GM18507 (cell line): Measurements from ENCODE around the gene RMDN2.

ENCODE experiments used
- DNase-seq: peaks from one replicate; pipeline ENCODE4 v3.0.0; 2011; ENCODE audit warnings: low read depth; ENCODE audit not compliant: insufficient read length; ENCODE audit errors: extremely low spot score
- FAIRE-seq: peaks from 2 replicates; lab custom pipeline; 2011; peaks lifted over from hg19 to GRCh38; lab: Jason Lieb, UNC

The RMDN2 gene

GRCh38 chr2:38029512-38029911 is 104.4 kb downstream of the RMDN2 start:
- FAIRE-seq (no peak), DNase-seq (no peak)

- FAIRE-seq (no peak), DNase-seq (no peak)
Measured at GRCh38 chr2:38030635-38031355, 105.7 kb downstream of the RMDN2 start.

GRCh38 chr2:38032946-38033345 is 107.9 kb downstream of the RMDN2 start:
- DNase-seq = no peak
- no peak for FAIRE-seq

DNA sequence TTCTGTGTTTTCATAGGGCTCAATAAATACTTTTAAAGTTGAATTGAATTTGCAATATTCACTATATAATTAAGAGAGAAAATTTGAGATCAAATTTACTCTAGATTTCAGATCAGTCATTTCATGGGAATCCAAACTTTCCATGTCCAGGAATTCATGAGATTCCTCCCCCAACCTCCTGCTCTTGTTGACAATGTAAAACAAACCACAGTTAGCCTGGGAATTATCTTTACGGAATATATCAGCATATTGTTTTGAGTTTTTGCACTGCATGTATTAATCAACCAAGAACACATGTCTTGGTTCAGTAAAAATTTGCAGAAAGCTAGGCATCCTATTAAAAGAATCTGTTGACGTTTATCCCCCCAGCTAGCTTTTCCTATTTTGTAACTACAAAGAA is 108.6 kb downstream of the RMDN2 start:
- DNase-seq (no peak), FAIRE-seq (no peak)

DNA sequence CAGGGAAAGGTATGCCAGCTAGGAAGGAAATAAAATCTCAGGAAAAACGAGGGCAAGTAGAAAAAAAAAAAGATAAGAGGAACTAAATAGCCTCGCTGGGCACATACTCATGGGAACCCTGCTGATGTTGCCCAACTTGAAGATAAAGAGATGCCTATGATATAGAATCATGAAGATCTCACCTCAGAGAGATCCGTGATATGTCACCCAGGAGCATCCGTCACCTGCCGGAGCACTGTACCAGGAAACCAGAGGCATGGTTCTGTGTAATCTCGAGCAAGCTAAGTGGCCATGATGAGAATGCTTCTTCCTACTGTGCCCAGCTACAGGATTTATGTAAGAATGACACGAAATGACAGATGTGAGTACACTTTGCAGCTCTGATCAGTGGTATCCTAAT is 110.9 kb downstream of the RMDN2 start:
- no peak for DNase-seq
- no peak for FAIRE-seq

DNA sequence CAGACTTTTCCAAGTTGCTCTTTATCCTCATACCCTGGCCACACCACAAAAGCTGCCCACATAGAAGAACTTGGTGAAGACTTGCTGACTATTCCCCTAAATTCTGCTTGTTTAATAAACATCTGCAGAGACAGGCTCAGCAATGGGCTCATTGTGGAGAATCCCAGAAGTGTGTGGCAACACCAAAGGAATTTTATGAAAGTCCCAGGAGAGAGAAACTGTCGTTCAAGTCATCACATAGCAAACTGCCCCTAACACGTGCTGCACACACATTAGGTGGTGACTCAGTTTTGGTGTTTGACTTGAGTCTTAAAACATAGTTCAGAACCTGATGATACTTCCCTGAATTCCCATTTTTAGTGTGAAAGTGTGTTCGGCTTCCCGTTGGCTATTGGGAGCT is 112.2 kb downstream of the RMDN2 start:
- peak; percentile 9 for FAIRE-seq
- no peak for DNase-seq

- DNase-seq = peak; percentile 15
- peak; percentile 92 for FAIRE-seq
Measured at GRCh38 chr2:38037757-38038621, 112.9 kb downstream of the RMDN2 start.

DNA sequence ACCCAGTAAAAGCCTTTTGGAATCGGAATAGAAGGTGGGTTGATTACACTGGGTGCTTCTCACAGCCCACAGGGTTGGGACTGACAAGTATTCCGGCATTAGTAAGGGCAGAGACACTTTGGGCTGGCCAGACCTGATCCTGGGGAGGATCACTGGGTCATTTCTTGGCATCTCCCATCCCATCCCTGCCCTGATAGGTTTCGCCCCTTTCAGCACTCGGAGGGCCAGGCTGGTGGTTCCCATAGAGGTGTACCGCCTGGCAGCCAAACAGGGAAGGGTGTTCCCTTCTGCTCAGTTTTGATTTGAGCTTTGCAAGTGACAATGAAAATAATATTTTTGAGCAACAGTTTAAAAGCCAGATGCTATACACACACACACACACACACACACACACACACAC is 113.6 kb downstream of the RMDN2 start:
- no peak for FAIRE-seq
- DNase-seq = no peak

GRCh38 chr2:38039121-38039910 is 114.2 kb downstream of the RMDN2 start:
- FAIRE-seq = peak; percentile 54
- DNase-seq = no peak

DNA sequence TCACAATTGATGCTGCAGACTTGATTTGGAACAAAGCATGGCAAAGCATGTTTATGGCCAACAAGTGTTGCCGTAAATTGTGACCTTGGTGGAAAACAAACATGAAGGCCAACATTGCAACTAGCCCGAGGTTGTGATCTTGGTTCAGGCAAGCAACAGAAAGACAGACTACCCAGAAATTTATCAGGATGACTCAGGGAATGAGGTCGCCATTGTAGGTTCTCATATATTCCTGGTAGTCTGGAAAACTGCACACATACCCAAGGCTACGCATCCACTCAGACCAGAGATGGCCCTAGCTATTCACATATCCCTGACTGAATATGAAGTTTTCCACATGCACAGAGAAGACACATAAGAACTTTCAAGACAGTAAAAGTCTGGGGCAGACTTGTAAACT is 120.7 kb downstream of the RMDN2 start:
- FAIRE-seq (no peak), DNase-seq (no peak)

- FAIRE-seq = no peak
- no peak for DNase-seq
Measured at GRCh38 chr2:38056216-38056615, 131.1 kb downstream of the RMDN2 start.

- no peak for FAIRE-seq
Measured at GRCh38 chr2:38057651-38058410, 132.7 kb downstream of the RMDN2 start.

DNA sequence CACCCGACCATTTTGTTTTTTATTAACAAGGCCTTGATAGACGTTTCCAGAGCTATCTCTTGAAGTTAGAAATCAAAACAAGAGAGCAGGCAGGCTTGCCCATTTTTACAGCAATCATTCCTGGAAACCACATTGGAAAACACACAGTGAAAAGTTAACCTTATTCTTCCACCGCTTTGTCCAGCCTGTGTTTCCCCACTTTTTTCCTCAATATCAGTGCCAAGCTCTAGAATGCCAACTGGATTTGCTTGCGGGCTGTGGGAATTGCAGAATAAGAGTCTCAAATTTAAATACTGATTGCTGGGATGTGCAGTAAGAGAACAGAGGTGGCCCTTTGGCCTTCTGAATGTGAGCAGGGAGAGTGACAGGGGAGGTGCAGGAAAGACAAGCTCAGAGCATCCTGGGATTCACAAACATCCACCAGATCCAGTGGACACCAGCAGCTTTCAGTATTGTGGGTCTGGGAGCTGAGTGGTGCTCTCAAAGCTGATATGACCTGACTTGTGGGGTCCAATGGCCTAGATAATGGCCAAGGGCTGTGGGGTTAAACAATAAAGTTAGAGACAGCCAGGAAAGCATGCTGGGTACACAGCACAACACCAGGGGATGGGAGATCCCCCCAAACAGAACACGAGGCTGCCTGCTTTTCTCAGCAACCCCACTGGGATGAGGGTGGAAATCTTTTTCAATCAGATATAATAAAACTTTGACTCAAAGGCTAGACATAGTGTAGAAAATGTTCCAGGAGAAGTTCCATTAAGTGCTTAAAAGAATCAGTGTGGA is 135.3 kb downstream of the RMDN2 start:
- FAIRE-seq = no peak
- DNase-seq = no peak

More at GRCh38 chr2:38057651-38058410, 132.7 kb downstream of the RMDN2 start:
- DNase-seq = no peak

- DNase-seq = no peak
- no peak for FAIRE-seq
Measured at GRCh38 chr2:38064801-38065501, 139.9 kb downstream of the RMDN2 start.

- FAIRE-seq (no peak), DNase-seq (no peak)
Measured at GRCh38 chr2:38065502-38066135, 140.5 kb downstream of the RMDN2 start.

DNA sequence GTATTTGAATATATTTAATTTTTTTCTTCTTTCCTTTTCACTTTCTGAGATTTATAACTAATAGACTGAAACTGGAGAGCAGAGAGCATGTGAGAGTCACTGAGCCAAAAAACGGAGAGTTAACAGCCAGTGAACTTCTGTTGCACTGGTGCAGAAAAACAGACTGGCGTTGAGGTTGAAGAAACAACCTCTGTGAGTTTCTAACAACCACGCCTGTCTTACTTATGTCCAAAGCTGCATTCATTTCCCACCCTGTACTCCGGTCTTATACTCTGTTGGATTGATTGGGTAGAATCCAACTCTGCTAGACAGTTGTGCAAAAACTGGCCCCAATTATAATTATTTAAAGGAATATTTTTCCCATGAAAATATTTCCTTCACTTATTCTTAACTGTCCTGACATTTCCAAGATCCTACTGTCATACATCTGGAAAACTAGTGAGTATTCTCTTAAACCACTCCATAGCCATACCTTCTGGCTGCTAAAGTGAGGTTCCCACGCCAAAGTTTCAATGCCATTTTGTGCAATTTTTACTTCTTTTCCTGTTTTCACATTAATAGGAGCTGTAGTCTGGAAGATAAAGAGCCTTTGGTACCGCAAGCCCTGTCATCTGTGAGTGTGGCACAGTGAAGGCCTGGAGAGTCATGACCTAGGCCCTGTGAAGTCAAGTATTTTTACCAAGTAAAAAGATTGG is 141.5 kb downstream of the RMDN2 start:
- no peak for DNase-seq
- no peak for FAIRE-seq
